HCT116 (cell line): ENCODE data around the gene TDRD7. TPM values are rescaled to one million over a fixed set of nuclear protein-coding genes. Genes with fewer than 3 reads are reported as not detected.

Experiments
- ATAC-seq: fragments of 200-7000 bp; cut with Tn5 transposase; 2 replicates; pipeline ENCODE4 v1.9.1; 2020; ENCODE audit warnings: mild to moderate bottlenecking, moderate library complexity
- BruUV-seq: library from RNA; stranded (reverse); fragments of 400-500 nt; replicated peaks from 2 replicates; lab custom pipeline; 2021; lab: Mats Ljungman, UMichigan
- CTCF ChIA-PET: fragments of 300-600 bp; sonication (Branson Sonifier 250); formaldehyde crosslinking; loops from one replicate; lab custom pipeline; 2021; ENCODE audit warnings: antibody characterized with exemption; lab: Charles Lee
- POLR2A ChIA-PET: fragments of 300-600, 350-600 bp; sonication (Branson Sonifier 250); formaldehyde crosslinking; loops from one replicate; lab custom pipeline; 2021; ENCODE audit warnings: antibody characterized with exemption; lab: Charles Lee
- RAD21 ChIA-PET, 2 experiments: fragments of 300-600 bp; sonication (Branson Sonifier 250); formaldehyde crosslinking; loops; one replicate each; lab custom pipeline; 2023; ENCODE audit warnings: low total read pairs in 2 of 2; ENCODE audit not compliant: uncharacterized antibody in 2 of 2, unreplicated experiment in 2 of 2, low non-redundant PET in 1 of 2; lab: Charles Lee
- DNase-seq: peaks from one replicate; pipeline ENCODE4 v3.0.0-alpha.2; 2010; ENCODE audit warnings: low read depth, low spot score
- H2AFZ ChIP-seq: fragments of 200-600 bp; shearing (Covaris generic), sonication (generic); 2 replicates; pipeline ENCODE4 v1.6.1; 2017; ENCODE audit warnings: low read depth, mixed run types, mixed read lengths, antibody characterized with exemption, low read length; ENCODE audit not compliant: poor library complexity, severe bottlenecking
- H3K27ac ChIP-seq: 2 replicates; pipeline ENCODE4 v1.5.1; 2012; ENCODE audit warnings: low read depth, low read length
- H3K27me3 ChIP-seq: fragments of 200-600 bp; sonication (generic); 2 replicates; pipeline ENCODE4 v1.6.1; 2016; ENCODE audit warnings: mixed run types, low read length, mixed read lengths; ENCODE audit not compliant: insufficient read depth
- H3K36me3 ChIP-seq, 2 experiments: fragments of 200-500 bp in 1 of 2; fragments of 200-600 bp in 1 of 2; sonication (Bioruptor generic) in 1 of 2; sonication (generic) in 1 of 2; 2 replicates each; pipeline versions ENCODE4 v1.5.1 to v1.6.1; 2014 to 2016; ENCODE audit warnings: low read length in 2 of 2, inconsistent platforms in 1 of 2, mixed read lengths in 1 of 2, mixed run types in 1 of 2; ENCODE audit not compliant: insufficient read depth in 2 of 2, control insufficient read depth in 1 of 2
- H3K4me1 ChIP-seq, 2 experiments: fragments of 200-600 bp in 1 of 2; sonication (generic) in 1 of 2; 2 replicates each; pipeline versions ENCODE4 v1.5.1 to v1.6.1; 2012 to 2017; ENCODE audit warnings: low read length in 2 of 2, inconsistent platforms in 1 of 2, mild to moderate bottlenecking in 1 of 2, mixed read lengths in 1 of 2, mixed run types in 1 of 2, moderate library complexity in 1 of 2; ENCODE audit not compliant: insufficient read depth in 2 of 2, control insufficient read depth in 1 of 2
- H3K4me2 ChIP-seq: fragments of 200-600 bp; sonication (generic); 2 replicates; pipeline ENCODE4 v1.6.1; 2017; ENCODE audit warnings: mixed run types, low read length, mixed read lengths
- H3K4me3 ChIP-seq, 2 experiments: fragments of 200-600 bp in 1 of 2; sonication (generic) in 1 of 2; replicated peaks in 1 of 2; 2 replicates each; pipeline ENCODE4 v1.5.1; 2011 to 2016; ENCODE audit warnings: low read length in 2 of 2, control low read depth in 1 of 2, low read depth in 1 of 2, mild to moderate bottlenecking in 1 of 2, mixed read lengths in 1 of 2, mixed run types in 1 of 2
- H3K79me2 ChIP-seq: fragments of 200-600 bp; sonication (generic); 2 replicates; pipeline ENCODE4 v1.6.1; 2017; ENCODE audit warnings: mild to moderate bottlenecking, mixed run types, low read length, moderate library complexity, mixed read lengths; ENCODE audit not compliant: insufficient read depth
- H3K9ac ChIP-seq: fragments of 200-600 bp; sonication (generic); 2 replicates; pipeline ENCODE4 v1.6.1; 2016; ENCODE audit warnings: low read length, mixed read lengths
- H3K9me2 ChIP-seq: fragments of 200-600 bp; sonication (generic), shearing (Covaris generic); 2 replicates; pipeline ENCODE4 v1.6.1; 2017; ENCODE audit warnings: mixed run types, mild to moderate bottlenecking, moderate library complexity; ENCODE audit not compliant: insufficient read depth
- H3K9me3 ChIP-seq, 2 experiments: fragments of 200-500 bp in 1 of 2; fragments of 200-600 bp in 1 of 2; sonication (Bioruptor generic) in 1 of 2; sonication (generic) in 1 of 2; 2 replicates each; pipeline ENCODE4 v1.6.1; 2014 to 2017; ENCODE audit warnings: low read length in 2 of 2, mixed read lengths in 2 of 2, inconsistent platforms in 1 of 2, low read depth in 1 of 2, mild to moderate bottlenecking in 1 of 2, mixed run types in 1 of 2, moderate library complexity in 1 of 2; ENCODE audit not compliant: control insufficient read depth in 1 of 2, insufficient read depth in 1 of 2
- H4K20me1 ChIP-seq: fragments of 200-600 bp; sonication (generic), shearing (Covaris generic); 2 replicates; pipeline ENCODE4 v1.6.1; 2017; ENCODE audit warnings: mixed run types, mild to moderate bottlenecking, moderate library complexity; ENCODE audit not compliant: insufficient read depth
- CEBPB ChIP-seq: IDR thresholded peaks from 2 replicates; pipeline ENCODE4 v1.6.1; 2012; ENCODE audit warnings: low read depth
- EGR1 ChIP-seq: IDR thresholded peaks from 2 replicates; pipeline ENCODE4 v1.6.1; 2012; ENCODE audit warnings: low read depth
- POLR2A ChIP-seq: IDR thresholded peaks from 2 replicates; pipeline ENCODE4 v1.7.0; 2011; ENCODE audit warnings: borderline replicate concordance; ENCODE audit not compliant: insufficient read depth, insufficient read length; ENCODE audit errors: extremely low read depth
- POLR2AphosphoS5 ChIP-seq: IDR thresholded peaks from 2 replicates; pipeline ENCODE4 v1.6.1; 2011; ENCODE audit warnings: mild to moderate bottlenecking, low read depth, low read length, moderate library complexity
- RAD21 ChIP-seq: IDR thresholded peaks from 2 replicates; pipeline ENCODE4 v1.6.1; 2012; ENCODE audit warnings: low read depth, mild to moderate bottlenecking
- TCF7L2 ChIP-seq: IDR thresholded peaks from 2 replicates; pipeline ENCODE4 v1.7.0; 2011; ENCODE audit warnings: borderline replicate concordance, inconsistent platforms; ENCODE audit not compliant: insufficient read depth, insufficient read length; ENCODE audit errors: extremely low read depth
- ZNF274 ChIP-seq: fragments of 200-500 bp; sonication (Bioruptor generic); IDR thresholded peaks from 2 replicates; pipeline ENCODE4 v1.6.1; 2014; ENCODE audit warnings: mild to moderate bottlenecking, low read depth, low read length, inconsistent platforms
- intact Hi-C: fragments of 100-400 bp; cut with micrococcal nuclease; formaldehyde crosslinking; loops from 2 replicates; pipeline ENCODE4 v1.10.0; 2022
- total RNA-seq: library from RNA; stranded (reverse); gene quantifications from one replicate; pipeline ENCODE4 v1.2.1, GENCODE V29; 2021; ENCODE audit not compliant: unreplicated experiment
- TF ChIP-seq, protein P1 (sequence below): IDR thresholded peaks from 2 replicates; pipeline ENCODE4 v1.6.1; 2012
- TF ChIP-seq, protein P2 (sequence below): IDR thresholded peaks from 2 replicates; pipeline ENCODE4 v1.6.1; 2012; ENCODE audit warnings: low read depth
- TF ChIP-seq, protein P3 (sequence below): IDR thresholded peaks from 2 replicates; pipeline ENCODE4 v1.6.1; 2012

TDRD7 gene
- total RNA-seq, 1 experiment from 2014 or later = 8.0 TPM

DNA sequence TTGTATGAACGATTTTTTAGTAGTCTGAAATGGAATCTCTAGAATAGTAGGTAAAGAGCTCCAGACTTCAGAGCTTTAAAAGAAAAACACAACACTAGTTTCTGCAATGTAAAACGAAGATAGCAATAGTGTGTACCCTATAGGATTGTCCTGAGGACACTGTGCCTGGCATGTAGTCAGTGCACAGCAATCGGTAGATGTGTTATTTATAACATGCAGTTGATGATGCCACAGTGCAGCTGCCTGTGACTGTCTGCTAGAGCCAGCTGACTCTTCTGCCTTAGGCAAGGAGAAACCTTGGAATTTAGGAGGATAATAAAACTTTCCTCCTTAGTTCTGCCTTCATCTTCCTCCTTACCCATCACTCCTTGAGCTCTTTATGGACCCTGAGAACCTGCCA is 61.8 kb downstream of the TDRD7 start (continued):
- TF ChIP-seq, protein P1, sequence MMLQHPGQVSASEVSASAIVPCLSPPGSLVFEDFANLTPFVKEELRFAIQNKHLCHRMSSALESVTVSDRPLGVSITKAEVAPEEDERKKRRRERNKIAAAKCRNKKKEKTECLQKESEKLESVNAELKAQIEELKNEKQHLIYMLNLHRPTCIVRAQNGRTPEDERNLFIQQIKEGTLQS = no peak
- no peak for TF ChIP-seq EGR1

DNA sequence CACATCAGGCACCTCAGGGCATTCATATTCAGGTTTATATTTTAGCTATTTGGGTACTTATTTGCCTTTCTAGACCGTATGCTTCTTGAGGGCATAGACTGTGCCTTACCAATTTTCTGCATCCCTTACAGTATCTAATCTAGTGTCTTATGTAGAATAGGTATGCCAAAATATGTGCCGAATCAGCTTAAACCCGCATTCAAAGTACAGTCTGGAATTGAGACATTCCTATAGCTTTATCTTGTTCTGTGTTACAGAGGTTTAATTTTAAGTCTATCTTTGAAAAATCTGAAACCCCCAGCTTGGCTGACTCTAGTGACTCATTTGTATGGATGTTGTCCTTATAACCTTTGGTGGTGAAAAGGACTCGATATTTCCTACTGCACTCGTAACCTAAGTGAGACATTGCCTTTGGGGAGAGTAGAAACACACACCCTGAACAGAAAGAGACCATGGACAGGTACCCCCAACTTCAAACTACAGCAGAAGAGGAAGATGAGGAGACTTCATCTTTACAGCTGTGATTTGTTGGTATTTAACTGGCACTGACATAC is 62.6 kb downstream of the TDRD7 start:
- H3K27me3 ChIP-seq = no peaks in the 10 kb centered on the region
- H3K4me1 ChIP-seq = no peaks in the 10 kb centered on the region
- TF ChIP-seq RAD21 (no peak), CEBPB (no peak), TCF7L2 (no peak), ZNF274 (no peak), POLR2AphosphoS5 (no peak), POLR2A (no peak), EGR1 (no peak)
- TF ChIP-seq, protein P2, sequence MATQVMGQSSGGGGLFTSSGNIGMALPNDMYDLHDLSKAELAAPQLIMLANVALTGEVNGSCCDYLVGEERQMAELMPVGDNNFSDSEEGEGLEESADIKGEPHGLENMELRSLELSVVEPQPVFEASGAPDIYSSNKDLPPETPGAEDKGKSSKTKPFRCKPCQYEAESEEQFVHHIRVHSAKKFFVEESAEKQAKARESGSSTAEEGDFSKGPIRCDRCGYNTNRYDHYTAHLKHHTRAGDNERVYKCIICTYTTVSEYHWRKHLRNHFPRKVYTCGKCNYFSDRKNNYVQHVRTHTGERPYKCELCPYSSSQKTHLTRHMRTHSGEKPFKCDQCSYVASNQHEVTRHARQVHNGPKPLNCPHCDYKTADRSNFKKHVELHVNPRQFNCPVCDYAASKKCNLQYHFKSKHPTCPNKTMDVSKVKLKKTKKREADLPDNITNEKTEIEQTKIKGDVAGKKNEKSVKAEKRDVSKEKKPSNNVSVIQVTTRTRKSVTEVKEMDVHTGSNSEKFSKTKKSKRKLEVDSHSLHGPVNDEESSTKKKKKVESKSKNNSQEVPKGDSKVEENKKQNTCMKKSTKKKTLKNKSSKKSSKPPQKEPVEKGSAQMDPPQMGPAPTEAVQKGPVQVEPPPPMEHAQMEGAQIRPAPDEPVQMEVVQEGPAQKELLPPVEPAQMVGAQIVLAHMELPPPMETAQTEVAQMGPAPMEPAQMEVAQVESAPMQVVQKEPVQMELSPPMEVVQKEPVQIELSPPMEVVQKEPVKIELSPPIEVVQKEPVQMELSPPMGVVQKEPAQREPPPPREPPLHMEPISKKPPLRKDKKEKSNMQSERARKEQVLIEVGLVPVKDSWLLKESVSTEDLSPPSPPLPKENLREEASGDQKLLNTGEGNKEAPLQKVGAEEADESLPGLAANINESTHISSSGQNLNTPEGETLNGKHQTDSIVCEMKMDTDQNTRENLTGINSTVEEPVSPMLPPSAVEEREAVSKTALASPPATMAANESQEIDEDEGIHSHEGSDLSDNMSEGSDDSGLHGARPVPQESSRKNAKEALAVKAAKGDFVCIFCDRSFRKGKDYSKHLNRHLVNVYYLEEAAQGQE = no peak
- TF ChIP-seq, protein P3, sequence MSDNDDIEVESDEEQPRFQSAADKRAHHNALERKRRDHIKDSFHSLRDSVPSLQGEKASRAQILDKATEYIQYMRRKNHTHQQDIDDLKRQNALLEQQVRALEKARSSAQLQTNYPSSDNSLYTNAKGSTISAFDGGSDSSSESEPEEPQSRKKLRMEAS = no peak
- H3K4me2 ChIP-seq = no peak overlapping the region
- no TSS peak for BruUV-seq
- H3K9me3 ChIP-seq = no peaks in the 10 kb centered on the region
- H3K27ac ChIP-seq = no peak overlapping the region
- DNase-seq (no peak), ATAC-seq (no peak)
- H2AFZ ChIP-seq = no peak overlapping the region
- no peak overlapping the region for H3K4me3 ChIP-seq
- no peaks in the 10 kb centered on the region for H3K9me2 ChIP-seq
- intact Hi-C loops = no loop called here
- ChIA-PET POLR2A (no interaction called here), CTCF (interaction anchor here (1.0 to 7.7 kb wide), 3 partner anchors 13 to 141 kb away, joined by 6 to 139 read pairs (median 8); no protein-coding TSS in a partner anchor), RAD21 (interaction anchor here in 1 of 2 experiments (1.0 kb wide), 1 partner anchor 124 kb away, joined by 3 read pairs; no protein-coding TSS in a partner anchor)
- H3K36me3 ChIP-seq = no peaks in the 10 kb centered on the region
- H3K79me2 ChIP-seq = no peaks in the 10 kb centered on the region
- no peak overlapping the region for H3K9ac ChIP-seq
- no peaks in the 10 kb centered on the region for H4K20me1 ChIP-seq
